Gastroesophageal sphincter (tissue), 3 donors: ENCODE data around the gene RCOR3.

Source experiments
- POLR2A ChIP-seq, 2 donors: fragments of 450-650 bp; IDR thresholded peaks; one replicate each; pipeline ENCODE4 v1.6.1; 2017; ENCODE audit warnings: antibody characterized with exemption in 2 of 2, mild to moderate bottlenecking in 2 of 2, moderate library complexity in 1 of 2
- POLR2AphosphoS5 ChIP-seq: sonication (generic); formaldehyde crosslinking; IDR thresholded peaks from one replicate; pipeline ENCODE4 v1.6.1; 2017; ENCODE audit warnings: antibody characterized with exemption
- TF ChIP-seq, protein P1 (sequence below), 4 experiments: fragments of 200-600 bp in 2 of 4; fragments of 450-650 bp in 2 of 4; sonication (generic) in 1 of 4; IDR thresholded peaks; one replicate each; pipeline ENCODE4 v1.5.1; 2017 to 2019; ENCODE audit warnings: antibody characterized with exemption in 4 of 4, mild to moderate bottlenecking in 2 of 4, moderate library complexity in 2 of 4

DNA sequence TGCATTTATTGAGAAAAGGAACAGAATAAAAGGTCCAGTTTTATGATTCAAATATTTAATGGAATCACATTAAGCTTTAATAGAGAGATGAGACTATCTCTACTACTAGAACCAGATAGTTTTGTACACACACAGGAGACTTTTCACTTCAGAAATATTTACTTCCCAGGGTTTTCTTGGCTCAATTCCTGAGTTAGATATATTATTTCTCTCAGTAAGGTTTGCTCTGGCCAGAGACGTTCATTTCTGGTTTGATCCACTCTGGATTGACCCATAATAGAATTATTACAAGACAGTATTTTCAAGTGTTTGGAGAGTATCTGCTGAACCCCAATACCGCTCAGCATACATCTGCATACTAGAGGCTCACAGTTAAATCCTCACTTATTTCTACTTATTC lies 1.3 kb upstream of the RCOR3 start:
- TF ChIP-seq, protein P1, sequence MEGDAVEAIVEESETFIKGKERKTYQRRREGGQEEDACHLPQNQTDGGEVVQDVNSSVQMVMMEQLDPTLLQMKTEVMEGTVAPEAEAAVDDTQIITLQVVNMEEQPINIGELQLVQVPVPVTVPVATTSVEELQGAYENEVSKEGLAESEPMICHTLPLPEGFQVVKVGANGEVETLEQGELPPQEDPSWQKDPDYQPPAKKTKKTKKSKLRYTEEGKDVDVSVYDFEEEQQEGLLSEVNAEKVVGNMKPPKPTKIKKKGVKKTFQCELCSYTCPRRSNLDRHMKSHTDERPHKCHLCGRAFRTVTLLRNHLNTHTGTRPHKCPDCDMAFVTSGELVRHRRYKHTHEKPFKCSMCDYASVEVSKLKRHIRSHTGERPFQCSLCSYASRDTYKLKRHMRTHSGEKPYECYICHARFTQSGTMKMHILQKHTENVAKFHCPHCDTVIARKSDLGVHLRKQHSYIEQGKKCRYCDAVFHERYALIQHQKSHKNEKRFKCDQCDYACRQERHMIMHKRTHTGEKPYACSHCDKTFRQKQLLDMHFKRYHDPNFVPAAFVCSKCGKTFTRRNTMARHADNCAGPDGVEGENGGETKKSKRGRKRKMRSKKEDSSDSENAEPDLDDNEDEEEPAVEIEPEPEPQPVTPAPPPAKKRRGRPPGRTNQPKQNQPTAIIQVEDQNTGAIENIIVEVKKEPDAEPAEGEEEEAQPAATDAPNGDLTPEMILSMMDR (IDR thresholded peaks at IDR 0.05): no peak
- TF ChIP-seq POLR2AphosphoS5: no peak
- no peak for TF ChIP-seq POLR2A (IDR thresholded peaks at IDR 0.05)
